AG08396 (cell line): ENCODE data around the gene PIH1D1.

ENCODE experiments used
- DNase-seq: peaks from one replicate; pipeline ENCODE4 v3.0.0; 2012; ENCODE audit warnings: low spot score, mixed read lengths

The PIH1D1 gene

GRCh38 chr19:49451430-49452181 lies at the start of gene PIH1D1:
Gene PIH1D1, minus strand, starts transcription at chr19:49451814. Its CDS starts 240 bp downstream, at chr19:49451574.
- DNase-seq: peak; percentile 92

GRCh38 chr19:49499030-49499670 lies 47.5 kb upstream of the PIH1D1 start:
- no peak for DNase-seq

- DNase-seq: no peak
Measured at GRCh38 chr19:49498475-49498874, 46.9 kb upstream of the PIH1D1 start.

GRCh38 chr19:49497789-49498103 lies 46.1 kb upstream of the PIH1D1 start:
- DNase-seq: no peak

GRCh38 chr19:49497047-49497788 lies 45.6 kb upstream of the PIH1D1 start:
- DNase-seq: peak; percentile 70

GRCh38 chr19:49496574-49497008 lies 45.0 kb upstream of the PIH1D1 start:
- no peak for DNase-seq

GRCh38 chr19:49492573-49493405 lies 41.2 kb upstream of the PIH1D1 start:
- DNase-seq: no peak

- DNase-seq: no peak
Measured at GRCh38 chr19:49491804-49492572, 40.4 kb upstream of the PIH1D1 start.

- no peak for DNase-seq
Measured at GRCh38 chr19:49491030-49491803, 39.6 kb upstream of the PIH1D1 start.

GRCh38 chr19:49490287-49491029 lies 38.8 kb upstream of the PIH1D1 start:
- no peak for DNase-seq

GRCh38 chr19:49489601-49490167 lies 38.1 kb upstream of the PIH1D1 start:
- DNase-seq: no peak

- DNase-seq: no peak
Measured at GRCh38 chr19:49488863-49489537, 37.4 kb upstream of the PIH1D1 start.

- no peak for DNase-seq
Measured at GRCh38 chr19:49488046-49488862, 36.6 kb upstream of the PIH1D1 start.

- DNase-seq: peak; percentile 98
Measured at GRCh38 chr19:49487277-49488045, 35.8 kb upstream of the PIH1D1 start, which contains the start of gene RPL13A. Gene RPL13A, plus strand, starts transcription at chr19:49487608. Its CDS starts 22 bp downstream, at chr19:49487630.

GRCh38 chr19:49486710-49487276 lies 35.2 kb upstream of the PIH1D1 start:
- DNase-seq: no peak

GRCh38 chr19:49486232-49486631 lies 34.6 kb upstream of the PIH1D1 start:
- DNase-seq: no peak
